GM18508 (cell line): Measurements from ENCODE around the gene SDR42E1.
"Not testable (repeated sequence)": the region's sequence is repeated elsewhere in the genome, so short reads cannot be mapped to it uniquely, and the experiment has no call there.

Experiments used
- ATAC-seq: cut with Tn5 transposase; IDR thresholded peaks from one replicate; pipeline ENCODE4 v1.9.1; 2021; ENCODE audit warnings: moderate number of reproducible peaks; ENCODE audit not compliant: insufficient read depth, unreplicated experiment

Gene SDR42E1

GRCh38 chr16:82040296-82040695 lies 29.0 kb upstream of the SDR42E1 start:
- ATAC-seq: no peak

GRCh38 chr16:82037666-82038065 lies 26.4 kb upstream of the SDR42E1 start:
- ATAC-seq: no peak

- no peak for ATAC-seq
Measured at GRCh38 chr16:82037251-82037650, 26.0 kb upstream of the SDR42E1 start.

- ATAC-seq: no peak
Measured at GRCh38 chr16:82034981-82035612, 23.8 kb upstream of the SDR42E1 start, which contains the start of gene HSD17B2. Gene HSD17B2, plus strand, starts transcription at chr16:82035253. Its CDS starts 172 bp downstream, at chr16:82035425.

- no peak for ATAC-seq
Measured at GRCh38 chr16:82033683-82034300, 22.5 kb upstream of the SDR42E1 start.

- ATAC-seq: no peak
Measured at GRCh38 chr16:82033006-82033405, 21.7 kb upstream of the SDR42E1 start.

GRCh38 chr16:82031116-82032084 lies 20.1 kb upstream of the SDR42E1 start:
- no peak for ATAC-seq

GRCh38 chr16:82027629-82028064 lies 16.4 kb upstream of the SDR42E1 start:
- ATAC-seq: no peak

GRCh38 chr16:82024883-82025282 lies 13.6 kb upstream of the SDR42E1 start:
- no peak for ATAC-seq

GRCh38 chr16:82024316-82024715 lies 13.0 kb upstream of the SDR42E1 start:
- no peak for ATAC-seq

GRCh38 chr16:82023206-82023605 lies 11.9 kb upstream of the SDR42E1 start:
- ATAC-seq: no peak

- no peak for ATAC-seq
Measured at GRCh38 chr16:82020051-82020450, 8.8 kb upstream of the SDR42E1 start.

GRCh38 chr16:82019535-82019934 lies 8.3 kb upstream of the SDR42E1 start:
- no peak for ATAC-seq

- ATAC-seq: no peak
Measured at GRCh38 chr16:82017911-82018568, 6.8 kb upstream of the SDR42E1 start.

GRCh38 chr16:82016964-82017363 lies 5.7 kb upstream of the SDR42E1 start:
- no peak for ATAC-seq

GRCh38 chr16:82016263-82016662 lies 5.0 kb upstream of the SDR42E1 start:
- no peak for ATAC-seq

GRCh38 chr16:82013139-82013538 lies 1.9 kb upstream of the SDR42E1 start:
- no peak for ATAC-seq

- ATAC-seq: no peak
Measured at GRCh38 chr16:82010649-82011048, 621 bp downstream of the SDR42E1 start.

GRCh38 chr16:82009789-82010188 lies 1.5 kb downstream of the SDR42E1 start:
- not testable (repeated sequence) for ATAC-seq

- ATAC-seq: no peak
Measured at GRCh38 chr16:82008957-82009592, 2.2 kb downstream of the SDR42E1 start.
